ENCODE data around the gene RAP1A. TPM values are rescaled to one million over a fixed set of nuclear protein-coding genes. Genes with fewer than 3 reads are reported as not detected.
A peak's percentile ranks its signal among the peaks of the same experiment; 100 is the strongest.

Gene RAP1A
- total and polyA plus RNA-seq, 2 donors (not counting 3 experiments of a cell fraction or from before 2014, with no cell fraction given) = 17.8 to 56.4 TPM

GRCh38 chr1:111592389-111593361, 26.9 kb upstream of the RAP1A start:
- intact Hi-C loops (cut with micrococcal nuclease) (loop anchor here (1.0 to 2.0 kb wide), 2 partner anchors 76 to 84 kb away; no protein-coding TSS in a partner anchor), dilution Hi-C loops (cut with MboI; ENCODE audit: extremely low pct_ligation_motif_present, low sequenced_read_pairs) (no loop called here)
- no peaks in the 10 kb centered on the region for H3K9me3 ChIP-seq (replicated peaks; ENCODE audit: control insufficient read depth, insufficient read depth, low read length)
- ChIA-PET POLR2A (interaction anchor here (0.7 to 1.3 kb wide), 2 partner anchors 11 to 85 kb away, joined by 4 read pairs; no protein-coding TSS in a partner anchor), CTCF (interaction anchor here (0.6 to 2.0 kb wide), 11 partner anchors 9 to 85 kb away, joined by 3 to 12 read pairs (median 4); partner anchors contain the start of gene RAP1A)
- DNase-seq (ENCODE audit: low read depth, low spot score) = peak; percentile 95
- no peak overlapping the region for H3K9ac ChIP-seq (replicated peaks; ENCODE audit: extremely low read depth, insufficient read depth, low read length)
- peak overlapping the region; percentile 73 for H2AFZ ChIP-seq (ENCODE audit: low read depth, low read length)
- H3K79me2 ChIP-seq (ENCODE audit: control insufficient read depth, insufficient read depth, low read length) = no peaks in the 10 kb centered on the region
- H3K9me1 ChIP-seq (replicated peaks; ENCODE audit: control insufficient read depth, extremely low read depth, insufficient read depth, low read length) = no peaks in the 10 kb centered on the region
- TF ChIP-seq JUN (IDR thresholded peaks at IDR 0.05; ENCODE audit: borderline replicate concordance, insufficient read depth, insufficient read length, low read depth) (peak; percentile 71), FOS (IDR thresholded peaks at IDR 0.05; ENCODE audit: borderline replicate concordance, insufficient read depth, low read length) (peak; percentile 21), GATA2 (IDR thresholded peaks at IDR 0.05; ENCODE audit: insufficient read depth, insufficient read length, low read depth, low read length) (no peak), EZH2 (IDR thresholded peaks at IDR 0.05; ENCODE audit: borderline replicate concordance, low read depth, low read length, severe bottlenecking) (no peak), CTCF (IDR thresholded peaks at IDR 0.05; ENCODE audit: extremely low read depth in 1 of 2, insufficient read depth in 1 of 2, low read depth in 1 of 2, low read length in 2 of 2) (no peak), MYC (IDR thresholded peaks at IDR 0.05; ENCODE audit: low read depth, low read length) (no peak), MAX (IDR thresholded peaks at IDR 0.05; ENCODE audit: insufficient read depth, insufficient read length) (no peak), POLR2A (IDR thresholded peaks at IDR 0.05; ENCODE audit: low read depth, low read length) (no peak), POLR2AphosphoS5 (IDR thresholded peaks at IDR 0.05; ENCODE audit: insufficient read depth, low read depth, low read length) (no peak)
- H4K20me1 ChIP-seq (replicated peaks; ENCODE audit: control insufficient read depth, extremely low read depth, insufficient read depth, low read length) = no peaks in the 10 kb centered on the region
- BruUV-seq (replicated peaks) = no TSS peak
- H3K36me3 ChIP-seq (ENCODE audit: control insufficient read depth in 2 of 2, extremely low read depth in 1 of 2, insufficient read depth in 2 of 2, low read length in 2 of 2) = no peaks in the 10 kb centered on the region
- peaks cover 2 to 6% of the 10 kb centered on the region in 2 experiments for H3K27me3 ChIP-seq (ENCODE audit: control insufficient read depth in 2 of 2, insufficient read depth in 2 of 2, low read length in 2 of 2)
- H3K4me1 ChIP-seq (ENCODE audit: control insufficient read depth, extremely low read depth, insufficient read depth, low read length) = peaks cover 15% of the 10 kb centered on the region
- H3K4me3 ChIP-seq (replicated peaks in 1 of 3; ENCODE audit: insufficient read depth in 1 of 3, low read depth in 1 of 3, low read length in 3 of 3) = no peak overlapping the region
- H3K27ac ChIP-seq (ENCODE audit: insufficient read depth, low read depth, low read length) = peak overlapping the region; percentile 16
- peak; percentile 78 for FAIRE-seq
- H3K4me2 ChIP-seq (ENCODE audit: insufficient read depth, low read length) = peak overlapping the region; percentile 53
